SK-N-MC (cell line): ENCODE measurements around the gene ARHGAP26.

Experiments
- EZH2 ChIP-seq: fragments of 200-600 bp; sonication (generic); IDR thresholded peaks from one replicate; pipeline ENCODE4 v1.6.1; 2017; ENCODE audit warnings: antibody characterized with exemption
- FOXP2 ChIP-seq: optimal IDR thresholded peaks from 2 replicates; pipeline ENCODE3; 2011; ENCODE audit warnings: mild to moderate bottlenecking, moderate library complexity; ENCODE audit not compliant: insufficient read depth; ENCODE audit errors: extremely low read length, control extremely low read depth
- POLR2AphosphoS5 ChIP-seq: IDR thresholded peaks from 2 replicates; pipeline ENCODE4 v1.6.1; 2012; ENCODE audit warnings: mild to moderate bottlenecking, low read depth, low read length, borderline replicate concordance

- TF ChIP-seq EZH2, result no peak
- TF ChIP-seq POLR2AphosphoS5, result no peak
- TF ChIP-seq FOXP2, result no peak
These were observed 81.6 kb downstream of the ARHGAP26 start for GRCh38 chr5:142851731-142852130.
